HCT116 (cell line): ENCODE results near the gene RFXANK.

ENCODE experiments used
- CTCF ChIP-seq, 3 experiments: fragments of 200-600 bp in 1 of 3; sonication (generic) in 1 of 3; IDR thresholded peaks in 2 of 3; conservative IDR thresholded peaks in 1 of 3; 2 replicates each; pipeline ENCODE4 v1.5.1; 2012 to 2017; ENCODE audit warnings: low read depth in 2 of 3, low read length in 2 of 3, antibody characterized with exemption in 1 of 3, borderline replicate concordance in 1 of 3, control low read depth in 1 of 3, mild to moderate bottlenecking in 1 of 3, mixed read lengths in 1 of 3, mixed run types in 1 of 3, moderate library complexity in 1 of 3; ENCODE audit not compliant: insufficient read depth in 1 of 3
- ELF1 ChIP-seq: IDR thresholded peaks from 2 replicates; pipeline ENCODE4 v1.6.1; 2012; ENCODE audit warnings: low read depth, borderline replicate concordance
- EZH2 ChIP-seq: fragments of 200-600 bp; sonication (generic); IDR thresholded peaks from 2 replicates; pipeline ENCODE4 v1.6.1; 2017; ENCODE audit warnings: antibody characterized with exemption, mixed run types
- POLR2A ChIP-seq: IDR thresholded peaks from 2 replicates; pipeline ENCODE4 v1.7.0; 2011; ENCODE audit warnings: borderline replicate concordance; ENCODE audit not compliant: insufficient read depth, insufficient read length; ENCODE audit errors: extremely low read depth
- POLR2AphosphoS5 ChIP-seq: IDR thresholded peaks from 2 replicates; pipeline ENCODE4 v1.6.1; 2011; ENCODE audit warnings: mild to moderate bottlenecking, low read depth, low read length, moderate library complexity
- RAD21 ChIP-seq: IDR thresholded peaks from 2 replicates; pipeline ENCODE4 v1.6.1; 2012; ENCODE audit warnings: low read depth, mild to moderate bottlenecking
- SRF ChIP-seq: IDR thresholded peaks from 2 replicates; pipeline ENCODE4 v1.6.1; 2012; ENCODE audit warnings: low read depth
- ZNF274 ChIP-seq: fragments of 200-500 bp; sonication (Bioruptor generic); IDR thresholded peaks from 2 replicates; pipeline ENCODE4 v1.6.1; 2014; ENCODE audit warnings: mild to moderate bottlenecking, low read depth, low read length, inconsistent platforms

- TF ChIP-seq POLR2AphosphoS5 = no peak
- TF ChIP-seq CTCF (IDR thresholded peaks at IDR 0.05 in 2 of 3, conservative IDR thresholded peaks at IDR 0.05 in 1 of 3; ENCODE audit: borderline replicate concordance in 1 of 3, insufficient read depth in 1 of 3, low read depth in 2 of 3, low read length in 2 of 3) = no peak
- TF ChIP-seq POLR2A = no peak
- no peak for TF ChIP-seq ELF1
- no peak for TF ChIP-seq SRF
- TF ChIP-seq ZNF274 = no peak
- no peak for TF ChIP-seq RAD21
- no peak for TF ChIP-seq EZH2
Observed at GRCh38 chr19:19157808-19158207, 34.2 kb upstream of the RFXANK start.
